CD14-positive monocyte (primary cell): ENCODE data around the gene UBE2E2. TPM values are rescaled to one million over a fixed set of nuclear protein-coding genes. Genes with fewer than 3 reads are reported as not detected.

Experiments
- DNase-seq, 3 donors: peaks; one replicate each; pipeline ENCODE4 v3.0.0-alpha.2; 2011 to 2022
- H2AFZ ChIP-seq: 2 replicates; pipeline ENCODE4 v1.6.0; 2012; ENCODE audit warnings: mild to moderate bottlenecking, low read depth, low read length, inconsistent platforms; ENCODE audit not compliant: insufficient read depth, poor library complexity, severe bottlenecking
- H3K27ac ChIP-seq, 2 donors: 1 replicate in 1 of 2; 2 replicates in 1 of 2; pipeline ENCODE4 v1.5.1; 2012 to 2013; ENCODE audit warnings: low read length in 2 of 2, control low read depth in 1 of 2, inconsistent platforms in 1 of 2, low read depth in 1 of 2, mild to moderate bottlenecking in 1 of 2
- H3K27me3 ChIP-seq, 2 donors: one replicate each; pipeline versions ENCODE4 v1.6.0 to v1.6.1; 2011 to 2013; ENCODE audit warnings: low read length in 2 of 2; ENCODE audit not compliant: control insufficient read depth in 2 of 2, insufficient read depth in 2 of 2
- H3K36me3 ChIP-seq, 2 donors: replicated peaks in 1 of 2; 1 replicate in 1 of 2; 2 replicates in 1 of 2; pipeline versions ENCODE4 v1.5.1 to v1.6.1; 2012 to 2013; ENCODE audit warnings: low read length in 2 of 2, control low read depth in 1 of 2, inconsistent platforms in 1 of 2, mild to moderate bottlenecking in 1 of 2; ENCODE audit not compliant: insufficient read depth in 2 of 2, control insufficient read depth in 1 of 2
- H3K4me1 ChIP-seq, 2 donors: 1 replicate in 1 of 2; 2 replicates in 1 of 2; pipeline versions ENCODE4 v1.5.1 to v1.6.1; 2012 to 2013; ENCODE audit warnings: low read length in 2 of 2, control low read depth in 1 of 2, inconsistent platforms in 1 of 2, mild to moderate bottlenecking in 1 of 2, moderate library complexity in 1 of 2; ENCODE audit not compliant: insufficient read depth in 2 of 2, control insufficient read depth in 1 of 2
- H3K4me2 ChIP-seq: replicated peaks from 2 replicates; pipeline ENCODE3; 2012; ENCODE audit warnings: low read length, moderate library complexity, mild to moderate bottlenecking; ENCODE audit not compliant: poor library complexity, severe bottlenecking; ENCODE audit errors: extremely low read depth
- H3K4me3 ChIP-seq, 3 experiments: fragments of 200-600 bp in 1 of 3; sonication (generic) in 1 of 3; replicated peaks in 1 of 3; 1 replicate in 2 of 3; 2 replicates in 1 of 3; pipeline ENCODE4 v1.5.1; 2011 to 2013; ENCODE audit warnings: low read length in 3 of 3, mild to moderate bottlenecking in 3 of 3, control low read depth in 2 of 3, low read depth in 2 of 3, inconsistent platforms in 1 of 3, moderate library complexity in 1 of 3
- H3K79me2 ChIP-seq: 2 replicates; pipeline ENCODE4 v1.6.0; 2012; ENCODE audit warnings: mild to moderate bottlenecking, control low read depth, inconsistent platforms, low read length, moderate library complexity; ENCODE audit not compliant: insufficient read depth
- H3K9ac ChIP-seq: 2 replicates; pipeline ENCODE4 v1.6.0; 2017; ENCODE audit warnings: low read length, mild to moderate bottlenecking; ENCODE audit not compliant: insufficient read depth, poor library complexity, severe bottlenecking
- H3K9me3 ChIP-seq, 2 donors: replicated peaks in 1 of 2; 1 replicate in 1 of 2; 2 replicates in 1 of 2; pipeline versions ENCODE4 v1.5.1 to v1.6.1; 2012 to 2013; ENCODE audit warnings: low read length in 2 of 2, control low read depth in 1 of 2; ENCODE audit not compliant: control insufficient read depth in 1 of 2, insufficient read depth in 1 of 2
- H4K20me1 ChIP-seq: 2 replicates; pipeline ENCODE4 v1.6.0; 2012; ENCODE audit warnings: mild to moderate bottlenecking, low read length, control low read depth, moderate library complexity; ENCODE audit not compliant: insufficient read depth
- H3K27ac Mint-ChIP-seq, 7 donors: one replicate each; pipeline ENCODE4 v1.8.0; 2020; ENCODE audit warnings: mild to moderate bottlenecking in 7 of 7, mixed read lengths in 7 of 7, moderate library complexity in 6 of 7, inconsistent platforms in 2 of 7
- H3K27me3 Mint-ChIP-seq, 3 donors: one replicate each; pipeline ENCODE4 v1.8.0; 2021 to 2022; ENCODE audit warnings: low read depth in 3 of 3, mild to moderate bottlenecking in 3 of 3, mixed read lengths in 3 of 3, moderate library complexity in 3 of 3, inconsistent platforms in 1 of 3
- H3K36me3 Mint-ChIP-seq, 2 donors: one replicate each; pipeline ENCODE4 v1.8.0; 2020; ENCODE audit warnings: mixed read lengths in 2 of 2, inconsistent platforms in 1 of 2, mild to moderate bottlenecking in 1 of 2
- H3K4me1 Mint-ChIP-seq: one replicate; pipeline ENCODE4 v1.8.0; 2020; ENCODE audit warnings: mild to moderate bottlenecking, mixed read lengths
- H3K4me3 Mint-ChIP-seq, 2 donors: one replicate each; pipeline ENCODE4 v1.8.0; 2020; ENCODE audit warnings: mild to moderate bottlenecking in 2 of 2, mixed read lengths in 2 of 2, moderate library complexity in 1 of 2
- H3K9me3 Mint-ChIP-seq, 7 donors: one replicate each; pipeline ENCODE4 v1.8.0; 2020 to 2022; ENCODE audit warnings: mixed read lengths in 7 of 7, mild to moderate bottlenecking in 6 of 7, moderate library complexity in 6 of 7, inconsistent platforms in 2 of 7
- WGBS: methylation state at CpG from one replicate; pipeline ENCODE4 v1.1.5; 2013; ENCODE audit warnings: missing lambda C conversion rate; ENCODE audit not compliant: insufficient coverage; 5-methylcytosine and 5-hydroxymethylcytosine counted together
- intact Hi-C, 2 donors: fragments of 100-400 bp; cut with micrococcal nuclease; formaldehyde crosslinking; loops; one replicate each; pipeline versions ENCODE4 v1.15.0 to v1.15.1; 2023
- polyA plus RNA-seq, 3 donors: library from polyadenylated mRNA; depleted of rRNA in 1 of 3; unstranded in 2 of 3; stranded (reverse) in 1 of 3; fragments of 300-500 nt in 2 of 3; fragments of >200 nt in 1 of 3; fragmentation: Illumina TruSeq in 2 of 3; gene quantifications; 1 replicate in 2 of 3; 2 replicates in 1 of 3; pipeline ENCODE4 v1.2.3, GENCODE V29; 2012 to 2021
- TF ChIP-seq, protein P1 (sequence below): fragments of 200-600 bp; IDR thresholded peaks from one replicate; pipeline ENCODE4 v1.8.0; 2022; ENCODE audit warnings: antibody characterized with exemption, mild to moderate bottlenecking

Gene UBE2E2
- polyA plus RNA-seq, 3 donors: 25.8 to 78.0 (median 66.3) TPM

- H2AFZ ChIP-seq: peak overlapping the region; percentile 32
- peaks cover 14 to 27% of the 10 kb centered on the region in 2 donors for H3K4me1 ChIP-seq
- peaks cover 0 to 9% of the 10 kb centered on the region in 2 donors for H3K36me3 ChIP-seq
- peak overlapping the region; percentile 52 to 98 (median 80) for H3K4me3 ChIP-seq
- Mint-ChIP-seq H3K27ac (peak overlapping the region; percentile 92 to 97 (median 94)), H3K27me3 (no peaks in the 10 kb centered on the region), H3K4me3 (peak overlapping the region; percentile 78 to 97), H3K9me3 (peaks cover 1 to 7% (median 5%) of the 10 kb centered on the region in 7 donors), H3K4me1 (peaks cover 34% of the 10 kb centered on the region), H3K36me3 (peaks cover 5 to 13% of the 10 kb centered on the region in 2 donors)
- no peaks in the 10 kb centered on the region for H3K9me3 ChIP-seq
- peak overlapping the region; percentile 85 to 87 for H3K27ac ChIP-seq
- peak; percentile 63 to 68 (median 67) for DNase-seq
- peaks cover 69% of the 10 kb centered on the region for H3K79me2 ChIP-seq
- WGBS: no CpG with 5 or more reads among the region's 3 CpGs
- H3K4me2 ChIP-seq: peak overlapping the region; percentile 73
- no peaks in the 10 kb centered on the region for H3K27me3 ChIP-seq
- H4K20me1 ChIP-seq: peaks cover 6% of the 10 kb centered on the region
- peak overlapping the region; percentile 56 for H3K9ac ChIP-seq
- TF ChIP-seq, protein P1, sequence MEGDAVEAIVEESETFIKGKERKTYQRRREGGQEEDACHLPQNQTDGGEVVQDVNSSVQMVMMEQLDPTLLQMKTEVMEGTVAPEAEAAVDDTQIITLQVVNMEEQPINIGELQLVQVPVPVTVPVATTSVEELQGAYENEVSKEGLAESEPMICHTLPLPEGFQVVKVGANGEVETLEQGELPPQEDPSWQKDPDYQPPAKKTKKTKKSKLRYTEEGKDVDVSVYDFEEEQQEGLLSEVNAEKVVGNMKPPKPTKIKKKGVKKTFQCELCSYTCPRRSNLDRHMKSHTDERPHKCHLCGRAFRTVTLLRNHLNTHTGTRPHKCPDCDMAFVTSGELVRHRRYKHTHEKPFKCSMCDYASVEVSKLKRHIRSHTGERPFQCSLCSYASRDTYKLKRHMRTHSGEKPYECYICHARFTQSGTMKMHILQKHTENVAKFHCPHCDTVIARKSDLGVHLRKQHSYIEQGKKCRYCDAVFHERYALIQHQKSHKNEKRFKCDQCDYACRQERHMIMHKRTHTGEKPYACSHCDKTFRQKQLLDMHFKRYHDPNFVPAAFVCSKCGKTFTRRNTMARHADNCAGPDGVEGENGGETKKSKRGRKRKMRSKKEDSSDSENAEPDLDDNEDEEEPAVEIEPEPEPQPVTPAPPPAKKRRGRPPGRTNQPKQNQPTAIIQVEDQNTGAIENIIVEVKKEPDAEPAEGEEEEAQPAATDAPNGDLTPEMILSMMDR: no peak
- intact Hi-C loops: no loop called here
Measured at GRCh38 chr3:23221136-23221535, 18.0 kb downstream of the UBE2E2 start.

- H3K27me3 ChIP-seq: no peaks in the 10 kb centered on the region
- H3K36me3 Mint-ChIP-seq: no peaks in the 10 kb centered on the region
- H3K9me3 ChIP-seq: peaks cover 0 to 3% of the 10 kb centered on the region in 2 donors
- no peak overlapping the region for H3K9ac ChIP-seq
- H3K4me2 ChIP-seq: no peak overlapping the region
- H4K20me1 ChIP-seq: peaks cover 65% of the 10 kb centered on the region
- H3K27ac Mint-ChIP-seq: no peak overlapping the region
- no peaks in the 10 kb centered on the region for H3K4me1 ChIP-seq
- H3K4me3 Mint-ChIP-seq: no peak overlapping the region
- H3K4me1 Mint-ChIP-seq: peaks cover 19% of the 10 kb centered on the region
- WGBS: no CpG with 5 or more reads among the region's 3 CpGs
- H3K4me3 ChIP-seq: no peak overlapping the region
- no peak overlapping the region for H3K27ac ChIP-seq
- intact Hi-C loops: no loop called here
- H3K36me3 ChIP-seq: no peaks in the 10 kb centered on the region
- DNase-seq: no peak
- TF ChIP-seq, protein P1: no peak
- peaks cover 0 to 10% (median 8%) of the 10 kb centered on the region in 7 donors for H3K9me3 Mint-ChIP-seq
- H3K27me3 Mint-ChIP-seq: no peaks in the 10 kb centered on the region
- H2AFZ ChIP-seq: no peak overlapping the region
- peaks cover 68% of the 10 kb centered on the region for H3K79me2 ChIP-seq
Measured at GRCh38 chr3:23232016-23232415, 28.9 kb downstream of the UBE2E2 start.
